Activated CD8-positive, alpha-beta T cell treated with anti-CD3 and anti-CD28 coated beads for 36 hours (primary cell): ENCODE results near the gene UNC5CL. TPM values are rescaled to one million over a fixed set of nuclear protein-coding genes. Genes with fewer than 3 reads are reported as not detected.

Experiments
- ATAC-seq: fragments of 200-7000 bp; cut with Tn5 transposase; one replicate; pipeline ENCODE4 v1.10.0; 2021; ENCODE audit warnings: mild to moderate bottlenecking, moderate library complexity
- CTCF ChIA-PET: fragments of 350-600 bp; sonication (Branson Sonifier 250); formaldehyde crosslinking; loops from one replicate; lab custom pipeline; 2021; ENCODE audit warnings: antibody characterized with exemption; lab: Charles Lee
- POLR2A ChIA-PET: fragments of 350-600 bp; sonication (Branson Sonifier 250); formaldehyde crosslinking; loops from one replicate; lab custom pipeline; 2021; ENCODE audit warnings: antibody characterized with exemption; lab: Charles Lee
- DNase-seq: peaks from one replicate; pipeline ENCODE4 v3.0.0-alpha.2; 2020
- H3K27ac Mint-ChIP-seq: one replicate; pipeline ENCODE4 v1.8.0; 2021; ENCODE audit warnings: mild to moderate bottlenecking, mixed read lengths
- H3K27me3 Mint-ChIP-seq: one replicate; pipeline ENCODE4 v1.8.0; 2021; ENCODE audit warnings: mixed read lengths
- H3K36me3 Mint-ChIP-seq: one replicate; pipeline ENCODE4 v1.8.0; 2021; ENCODE audit warnings: low read depth, mixed read lengths
- H3K4me1 Mint-ChIP-seq: one replicate; pipeline ENCODE4 v1.8.0; 2021; ENCODE audit warnings: low read depth, mixed read lengths
- H3K4me3 Mint-ChIP-seq: one replicate; pipeline ENCODE4 v1.8.0; 2021; ENCODE audit warnings: mild to moderate bottlenecking, moderate library complexity, mixed read lengths
- H3K9me3 Mint-ChIP-seq: one replicate; pipeline ENCODE4 v1.8.0; 2021; ENCODE audit warnings: mixed read lengths
- CTCF ChIP-seq: fragments of 200-600 bp; IDR thresholded peaks from one replicate; pipeline ENCODE4 v1.8.0; 2022; ENCODE audit warnings: antibody characterized with exemption, mild to moderate bottlenecking
- intact Hi-C: fragments of 100-400 bp; cut with micrococcal nuclease; formaldehyde crosslinking; loops from one replicate; pipeline ENCODE4 v1.10.0; 2022
- total RNA-seq, 2 experiments: library from RNA; stranded (reverse); gene quantifications; one replicate each; pipeline ENCODE4 v1.2.3, GENCODE V29; 2021

Gene UNC5CL
- total RNA-seq, 2 experiments from 2014 or later = 2.3 to 2.6 TPM

GRCh38 chr6:41065550-41066026, 26.6 kb upstream of the UNC5CL start:
- Mint-ChIP-seq H3K27me3 (no peaks in the 10 kb centered on the region), H3K4me1 (peaks cover 31% of the 10 kb centered on the region), H3K4me3 (no peak overlapping the region), H3K9me3 (no peaks in the 10 kb centered on the region), H3K27ac (no peak overlapping the region), H3K36me3 (peaks cover 42% of the 10 kb centered on the region)
- ChIA-PET POLR2A (no interaction called here), CTCF (interaction anchor here (0.6 to 1.3 kb wide), 4 partner anchors 11 to 117 kb away, joined by 3 to 4 read pairs (median 3); partner anchors contain the start of gene UNC5CL)
- no peak for TF ChIP-seq CTCF
- intact Hi-C loops = no loop called here
- no peak for DNase-seq
- ATAC-seq = no peak

DNA sequence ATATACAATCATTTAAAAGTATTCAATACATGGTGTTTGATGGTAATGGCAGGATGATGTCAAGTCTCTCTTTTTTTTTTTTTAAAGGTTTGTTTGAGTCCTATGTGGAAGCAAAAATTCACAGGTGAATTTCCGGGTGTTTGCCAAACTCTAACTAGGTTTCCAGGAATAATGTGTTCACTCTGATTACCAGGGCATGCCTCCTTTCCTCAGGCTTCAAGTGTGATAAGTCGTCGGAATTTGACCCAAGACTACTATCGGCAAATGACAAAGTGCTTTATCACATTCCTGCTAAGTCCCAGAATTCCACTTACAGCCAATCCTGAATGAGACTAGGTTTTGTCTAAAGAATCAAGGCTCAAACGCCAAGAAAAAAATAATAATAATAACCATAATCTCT, 25.8 kb upstream of the UNC5CL start:
- ATAC-seq (no peak), DNase-seq (no peak)
- Mint-ChIP-seq H3K36me3 (peaks cover 44% of the 10 kb centered on the region), H3K27me3 (no peaks in the 10 kb centered on the region), H3K27ac (no peak overlapping the region), H3K4me3 (no peak overlapping the region), H3K9me3 (no peaks in the 10 kb centered on the region), H3K4me1 (peaks cover 29% of the 10 kb centered on the region)
- intact Hi-C loops = no loop called here
- CTCF ChIA-PET = interaction anchor here (0.7 to 1.0 kb wide), 3 partner anchors 9 to 58 kb away, joined by 3 read pairs; no protein-coding TSS in a partner anchor
- TF ChIP-seq CTCF = no peak
- POLR2A ChIA-PET = no interaction called here

DNA sequence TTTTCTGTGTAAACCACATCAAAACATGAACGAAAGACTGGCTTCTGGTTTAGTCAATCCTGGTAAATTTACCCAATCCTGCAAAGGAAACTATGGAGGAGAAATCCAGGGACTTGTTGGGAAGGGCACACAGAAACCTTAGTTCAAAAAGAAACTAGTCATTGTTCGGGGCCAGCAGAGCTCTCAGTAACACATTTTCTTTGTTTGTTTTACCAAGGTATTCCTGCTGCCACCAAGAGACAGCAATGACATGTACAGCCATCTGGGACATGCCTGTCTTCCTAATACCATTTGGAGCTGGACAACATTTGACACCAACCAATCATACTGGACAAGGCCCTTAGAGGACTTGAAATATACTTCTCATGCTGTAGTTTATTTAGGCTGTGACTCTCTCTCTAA, 24.9 kb upstream of the UNC5CL start:
- CTCF ChIA-PET = interaction anchor here (0.9 to 1.5 kb wide), 3 partner anchors 8 to 25 kb away, joined by 3 to 7 read pairs (median 3); partner anchors contain the start of gene UNC5CL
- ATAC-seq (no peak), DNase-seq (no peak)
- H3K4me1 Mint-ChIP-seq = peaks cover 24% of the 10 kb centered on the region
- H3K4me3 Mint-ChIP-seq = no peak overlapping the region
- H3K27ac Mint-ChIP-seq = no peak overlapping the region
- intact Hi-C loops = no loop called here
- no peak for TF ChIP-seq CTCF
- H3K27me3 Mint-ChIP-seq = no peaks in the 10 kb centered on the region
- H3K36me3 Mint-ChIP-seq = peaks cover 38% of the 10 kb centered on the region
- POLR2A ChIA-PET = no interaction called here
- no peaks in the 10 kb centered on the region for H3K9me3 Mint-ChIP-seq

- Mint-ChIP-seq H3K36me3 (peaks cover 26% of the 10 kb centered on the region), H3K27ac (no peak overlapping the region), H3K27me3 (no peaks in the 10 kb centered on the region), H3K4me1 (peaks cover 16% of the 10 kb centered on the region), H3K4me3 (no peak overlapping the region), H3K9me3 (no peaks in the 10 kb centered on the region)
- CTCF ChIA-PET = interaction anchor here (2.3 kb wide), 1 partner anchor 34 kb away, joined by 14 read pairs; no protein-coding TSS in a partner anchor
- intact Hi-C loops = no loop called here
- no peak for DNase-seq
- POLR2A ChIA-PET = interaction anchor here (1.4 kb wide), 1 partner anchor 17 kb away, joined by 3 read pairs; no protein-coding TSS in a partner anchor
- ATAC-seq = no peak
- no peak for TF ChIP-seq CTCF
Observed at GRCh38 chr6:41062056-41062455, 23.0 kb upstream of the UNC5CL start.

GRCh38 chr6:41061196-41061726, 22.2 kb upstream of the UNC5CL start:
- Mint-ChIP-seq H3K36me3 (peaks cover 18% of the 10 kb centered on the region), H3K4me1 (peaks cover 11% of the 10 kb centered on the region), H3K27ac (no peak overlapping the region), H3K27me3 (no peaks in the 10 kb centered on the region), H3K4me3 (no peak overlapping the region), H3K9me3 (no peaks in the 10 kb centered on the region)
- CTCF ChIA-PET = interaction anchor here (2.3 to 3.2 kb wide), 2 partner anchors 9 to 33 kb away, joined by 14 read pairs; no protein-coding TSS in a partner anchor
- POLR2A ChIA-PET = no interaction called here
- no peak for DNase-seq
- intact Hi-C loops = no loop called here
- ATAC-seq = no peak
- no peak for TF ChIP-seq CTCF
